ENCODE measurements around the gene CMIP.

GRCh38 chr16:81486540-81487061, 42.0 kb downstream of the CMIP start:
- TF ChIP-seq CTCF (IDR thresholded peaks at IDR 0.05; ENCODE audit: poor library complexity, severe bottlenecking) (no peak), MXI1 (conservative IDR thresholded peaks at IDR 0.05; ENCODE audit: poor library complexity, severe bottlenecking) (no peak), EZH2 (IDR thresholded peaks at IDR 0.05; ENCODE audit: borderline replicate concordance, insufficient read depth, low read length, poor library complexity, severe bottlenecking) (no peak)
- TF ChIP-seq, protein P1, sequence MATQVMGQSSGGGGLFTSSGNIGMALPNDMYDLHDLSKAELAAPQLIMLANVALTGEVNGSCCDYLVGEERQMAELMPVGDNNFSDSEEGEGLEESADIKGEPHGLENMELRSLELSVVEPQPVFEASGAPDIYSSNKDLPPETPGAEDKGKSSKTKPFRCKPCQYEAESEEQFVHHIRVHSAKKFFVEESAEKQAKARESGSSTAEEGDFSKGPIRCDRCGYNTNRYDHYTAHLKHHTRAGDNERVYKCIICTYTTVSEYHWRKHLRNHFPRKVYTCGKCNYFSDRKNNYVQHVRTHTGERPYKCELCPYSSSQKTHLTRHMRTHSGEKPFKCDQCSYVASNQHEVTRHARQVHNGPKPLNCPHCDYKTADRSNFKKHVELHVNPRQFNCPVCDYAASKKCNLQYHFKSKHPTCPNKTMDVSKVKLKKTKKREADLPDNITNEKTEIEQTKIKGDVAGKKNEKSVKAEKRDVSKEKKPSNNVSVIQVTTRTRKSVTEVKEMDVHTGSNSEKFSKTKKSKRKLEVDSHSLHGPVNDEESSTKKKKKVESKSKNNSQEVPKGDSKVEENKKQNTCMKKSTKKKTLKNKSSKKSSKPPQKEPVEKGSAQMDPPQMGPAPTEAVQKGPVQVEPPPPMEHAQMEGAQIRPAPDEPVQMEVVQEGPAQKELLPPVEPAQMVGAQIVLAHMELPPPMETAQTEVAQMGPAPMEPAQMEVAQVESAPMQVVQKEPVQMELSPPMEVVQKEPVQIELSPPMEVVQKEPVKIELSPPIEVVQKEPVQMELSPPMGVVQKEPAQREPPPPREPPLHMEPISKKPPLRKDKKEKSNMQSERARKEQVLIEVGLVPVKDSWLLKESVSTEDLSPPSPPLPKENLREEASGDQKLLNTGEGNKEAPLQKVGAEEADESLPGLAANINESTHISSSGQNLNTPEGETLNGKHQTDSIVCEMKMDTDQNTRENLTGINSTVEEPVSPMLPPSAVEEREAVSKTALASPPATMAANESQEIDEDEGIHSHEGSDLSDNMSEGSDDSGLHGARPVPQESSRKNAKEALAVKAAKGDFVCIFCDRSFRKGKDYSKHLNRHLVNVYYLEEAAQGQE (IDR thresholded peaks at IDR 0.05; ENCODE audit: borderline replicate concordance): no peak
